HepG2 (cell line): ENCODE data around the gene FOSB. TPM values are rescaled to one million over a fixed set of nuclear protein-coding genes. Genes with fewer than 3 reads are reported as not detected.

Experiments used
- ARHGAP35 ChIP-seq: sonication (generic); formaldehyde crosslinking; IDR thresholded peaks from 2 replicates; pipeline ENCODE4 v1.9.0; 2022; ENCODE audit warnings: mild to moderate bottlenecking, inconsistent platforms, moderate library complexity, missing genetic modification reagents, borderline replicate concordance
- ARNT2 ChIP-seq: sonication (generic); formaldehyde crosslinking; IDR thresholded peaks from 2 replicates; pipeline ENCODE4 v1.8.0; 2022; ENCODE audit warnings: mild to moderate bottlenecking, low read depth, missing genetic modification reagents, moderate library complexity
- ATF5 ChIP-seq: sonication (generic); formaldehyde crosslinking; IDR thresholded peaks from 2 replicates; pipeline ENCODE4 v1.4.0; 2020; ENCODE audit warnings: mild to moderate bottlenecking, low read depth, missing genetic modification reagents
- CEBPG ChIP-seq: IDR thresholded peaks from 2 replicates; pipeline ENCODE4 v1.6.1; 2016
- DNMT1 ChIP-seq: sonication (generic); formaldehyde crosslinking; IDR thresholded peaks from 2 replicates; pipeline ENCODE4 v1.5.1; 2020; ENCODE audit warnings: mild to moderate bottlenecking, missing genetic modification reagents
- FIP1L1 ChIP-seq: fragments of 200-400 bp; formaldehyde crosslinking; IDR thresholded peaks from 2 replicates; pipeline ENCODE4 v1.6.1; 2018; ENCODE audit warnings: low read depth, mild to moderate bottlenecking, low read length, moderate library complexity, borderline replicate concordance; ENCODE audit not compliant: insufficient read depth
- GATAD2A ChIP-seq: IDR thresholded peaks from 2 replicates; pipeline ENCODE4 v1.6.1; 2016
- HCFC1 ChIP-seq: fragments of 150-350 bp; IDR thresholded peaks from 2 replicates; pipeline ENCODE4 v1.6.1; 2014; ENCODE audit warnings: low read depth, low read length
- HMG20B ChIP-seq: conservative IDR thresholded peaks from 2 replicates; pipeline ENCODE4 v1.6.1; 2016; ENCODE audit warnings: missing genetic modification reagents, missing compliant biosample characterization
- HNRNPK ChIP-seq: fragments of 200-400 bp; formaldehyde crosslinking; IDR thresholded peaks from 2 replicates; pipeline ENCODE4 v1.6.1; 2018; ENCODE audit warnings: low read length, low read depth, moderate library complexity, mild to moderate bottlenecking; ENCODE audit not compliant: poor library complexity, severe bottlenecking
- HOXA5 ChIP-seq: sonication (generic); formaldehyde crosslinking; IDR thresholded peaks from 2 replicates; pipeline ENCODE4 v1.4.0; 2020; ENCODE audit warnings: missing genetic modification reagents
- LBX2 ChIP-seq: sonication (generic); formaldehyde crosslinking; IDR thresholded peaks from 2 replicates; pipeline ENCODE4 v1.5.0; 2020; ENCODE audit warnings: missing genetic modification reagents, mild to moderate bottlenecking, borderline replicate concordance
- MIER2 ChIP-seq: IDR thresholded peaks from 2 replicates; pipeline ENCODE4 v1.6.1; 2016; ENCODE audit warnings: missing biosample characterization, missing genetic modification reagents
- NCOA5 ChIP-seq: sonication (generic); formaldehyde crosslinking; IDR thresholded peaks from 2 replicates; pipeline ENCODE4 v1.4.0; 2020; ENCODE audit warnings: missing genetic modification reagents
- NFIB ChIP-seq: sonication (generic); formaldehyde crosslinking; IDR thresholded peaks from 2 replicates; pipeline ENCODE4 v1.9.0; 2021; ENCODE audit warnings: missing genetic modification reagents, mild to moderate bottlenecking, borderline replicate concordance
- PLRG1 ChIP-seq: fragments of 450-650 bp; conservative IDR thresholded peaks from 2 replicates; pipeline ENCODE4 v1.6.1; 2016
- SMAD3 ChIP-seq: sonication (generic); formaldehyde crosslinking; IDR thresholded peaks from 2 replicates; pipeline ENCODE4 v1.4.0; 2020; ENCODE audit warnings: missing genetic modification reagents
- SP4 ChIP-seq: sonication (generic); formaldehyde crosslinking; IDR thresholded peaks from 2 replicates; pipeline ENCODE4 v1.8.1; 2023; ENCODE audit warnings: mild to moderate bottlenecking, missing genetic modification reagents
- TOPORS ChIP-seq: sonication (generic); formaldehyde crosslinking; IDR thresholded peaks from 2 replicates; pipeline ENCODE4 v1.8.0; 2023; ENCODE audit warnings: mild to moderate bottlenecking, missing genetic modification reagents
- ZBTB37 ChIP-seq: sonication (generic); formaldehyde crosslinking; IDR thresholded peaks from 2 replicates; pipeline ENCODE4 v1.4.0; 2020; ENCODE audit warnings: mild to moderate bottlenecking, missing genetic modification reagents
- ZNF232 ChIP-seq: sonication (generic); formaldehyde crosslinking; IDR thresholded peaks from 2 replicates; pipeline ENCODE4 v1.4.0; 2020; ENCODE audit warnings: missing genetic modification reagents, borderline replicate concordance
- ZNF276 ChIP-seq: sonication (generic); formaldehyde crosslinking; IDR thresholded peaks from 2 replicates; pipeline ENCODE4 v1.4.0; 2020; ENCODE audit warnings: mild to moderate bottlenecking, low read depth, missing genetic modification reagents
- ZNF335 ChIP-seq: sonication (generic); formaldehyde crosslinking; IDR thresholded peaks from 2 replicates; pipeline ENCODE4 v1.4.0; 2020; ENCODE audit warnings: missing genetic modification reagents
- ZNF724P ChIP-seq: sonication (generic); formaldehyde crosslinking; IDR thresholded peaks from 2 replicates; pipeline ENCODE4 v1.8.0; 2022; ENCODE audit warnings: missing genetic modification reagents, borderline replicate concordance
- polyA plus RNA-seq, 8 experiments: library from polyadenylated mRNA; depleted of rRNA in 3 of 8; stranded (reverse) in 7 of 8; unstranded in 1 of 8; fragments of >200 nt; fragmentation: Illumina TruSeq in 4 of 8; extraction: Trizol in 4 of 8; gene quantifications; 2 replicates each; pipeline versions ENCODE4 v1.2.1 to v1.2.3, GENCODE V29; 2011 to 2016; ENCODE audit warnings: low read depth in 4 of 8, missing spikeins in 1 of 8, mixed read lengths in 1 of 8; ENCODE audit not compliant: insufficient read depth in 1 of 8
- total RNA-seq, 5 experiments: library from RNA; depleted of rRNA; stranded (reverse); fragments of >200 nt; fragmentation: Illumina TruSeq; extraction: Trizol; gene quantifications; 2 replicates each; pipeline ENCODE4 v1.2.3, GENCODE V29; 2016; ENCODE audit warnings: low read depth in 1 of 5
- TF ChIP-seq, protein P1 (sequence below): sonication (generic); formaldehyde crosslinking; conservative IDR thresholded peaks from 2 replicates; pipeline ENCODE4 v1.8.1; 2023; ENCODE audit warnings: missing genetic modification reagents

Gene FOSB
- total and polyA plus RNA-seq, 2 of the 13 experiments (the other 11 are each of a cell fraction or from before 2014, with no cell fraction given) = 2.8 to 6.0 TPM

DNA sequence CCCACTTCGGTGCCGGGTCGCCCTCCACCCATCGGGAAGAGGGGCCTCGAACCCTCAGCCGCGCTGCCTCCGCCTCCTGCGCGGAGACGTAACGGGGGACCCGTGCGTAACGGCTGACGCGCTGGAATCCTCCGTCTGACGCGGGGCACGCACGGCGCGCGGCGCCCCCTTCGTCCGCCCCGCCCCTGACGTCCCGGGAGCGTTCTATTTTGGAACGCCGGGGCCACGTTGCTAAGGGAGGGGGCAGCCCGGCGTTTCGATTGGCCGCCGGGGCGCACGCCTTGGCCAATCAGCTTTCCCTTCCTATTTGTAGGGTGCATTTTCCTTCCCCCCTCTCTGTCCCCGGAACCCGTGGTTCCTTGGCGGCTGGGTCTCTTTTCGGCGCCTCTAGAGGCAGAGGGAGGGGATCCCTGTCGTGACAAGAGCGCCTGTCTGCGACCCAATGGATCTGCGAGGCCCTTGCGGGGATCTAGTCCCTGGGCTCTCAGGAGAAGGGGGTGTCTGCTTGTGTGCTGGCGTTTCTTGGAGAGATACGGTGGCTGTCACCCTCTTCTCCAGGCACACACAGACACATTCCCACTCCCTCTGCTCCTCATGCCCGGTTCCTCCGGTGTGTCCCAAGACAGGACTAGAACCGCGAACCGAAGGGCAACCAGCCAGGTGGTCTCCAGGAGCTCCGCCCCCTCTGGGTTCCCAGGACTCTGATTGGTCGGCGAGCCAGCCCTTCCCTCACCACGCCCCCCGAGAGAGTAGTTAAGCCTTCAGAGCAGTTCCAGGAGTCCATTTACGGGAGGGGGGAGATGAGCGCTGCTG is 1.5 kb downstream of the FOSB start (continued):
- TF ChIP-seq SP4 (CRISPR knock-in tag) (peak; percentile 83), NCOA5 (CRISPR knock-in tag) (no peak), SMAD3 (no peak), ZNF232 (CRISPR knock-in tag) (0 out of 2 replicates have a peak, but pooled peaks have one; percentile 37), ATF5 (CRISPR knock-in tag) (no peak), ARNT2 (peak; percentile 18; the same call in 1 of the 2 replicates), MIER2 (CRISPR knock-in tag) (no peak), ZNF724P (CRISPR knock-in tag) (no peak; the same call in 1 of the 2 replicates), CEBPG (no peak), ZNF276 (no peak), ZNF335 (CRISPR knock-in tag) (no peak), LBX2 (CRISPR knock-in tag) (no peak), FIP1L1 (no peak), HCFC1 (no peak), TOPORS (no peak), DNMT1 (CRISPR knock-in tag) (no peak), GATAD2A (no peak), ZBTB37 (CRISPR knock-in tag) (no peak), ARHGAP35 (no peak), HOXA5 (no peak), HNRNPK (no peak), NFIB (CRISPR knock-in tag) (no peak), HMG20B (CRISPR knock-in tag) (0 out of 2 replicates have a peak, but pooled peaks have one; percentile 27), PLRG1 (no peak)
- TF ChIP-seq, protein P1, sequence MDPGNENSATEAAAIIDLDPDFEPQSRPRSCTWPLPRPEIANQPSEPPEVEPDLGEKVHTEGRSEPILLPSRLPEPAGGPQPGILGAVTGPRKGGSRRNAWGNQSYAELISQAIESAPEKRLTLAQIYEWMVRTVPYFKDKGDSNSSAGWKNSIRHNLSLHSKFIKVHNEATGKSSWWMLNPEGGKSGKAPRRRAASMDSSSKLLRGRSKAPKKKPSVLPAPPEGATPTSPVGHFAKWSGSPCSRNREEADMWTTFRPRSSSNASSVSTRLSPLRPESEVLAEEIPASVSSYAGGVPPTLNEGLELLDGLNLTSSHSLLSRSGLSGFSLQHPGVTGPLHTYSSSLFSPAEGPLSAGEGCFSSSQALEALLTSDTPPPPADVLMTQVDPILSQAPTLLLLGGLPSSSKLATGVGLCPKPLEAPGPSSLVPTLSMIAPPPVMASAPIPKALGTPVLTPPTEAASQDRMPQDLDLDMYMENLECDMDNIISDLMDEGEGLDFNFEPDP (CRISPR knock-in tag) = no peak
